ENCODE results near the gene TTN. TPM values are rescaled to one million over a fixed set of nuclear protein-coding genes. Genes with fewer than 3 reads are reported as not detected.

TTN gene
- total and polyA plus RNA-seq, 10 of the 15 experiments (the other 5 are each of a cell fraction or from before 2014, with no cell fraction given) = 0.15 to 9.0 (median 1.8) TPM

DNA sequence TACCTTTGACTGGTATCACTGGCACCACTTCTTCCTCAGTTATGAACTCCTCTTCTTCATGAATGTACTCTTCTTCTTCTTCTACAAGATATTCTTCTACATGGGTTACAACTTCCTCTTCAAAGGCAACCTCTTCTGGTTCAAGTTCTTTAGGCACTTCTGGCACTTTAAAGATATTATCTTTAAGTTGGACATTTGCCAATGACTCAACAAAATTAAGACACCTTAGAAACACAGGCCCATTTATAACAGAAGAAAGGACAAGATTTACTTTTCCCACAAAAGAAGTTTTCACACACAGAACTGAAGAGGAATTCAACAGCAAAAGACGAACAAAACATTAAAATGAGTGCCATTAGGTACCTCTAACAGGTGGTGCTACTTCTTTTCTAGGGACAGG lies 127.3 kb downstream of the TTN start:
- ChIA-PET CTCF (interaction anchor here (0.9 kb wide), 1 partner anchor 21 kb away, joined by 3 read pairs; no protein-coding TSS in a partner anchor), SMC1A (ENCODE audit: uncharacterized antibody, unreplicated experiment) (no interaction called here), POLR2A (no interaction called here), RAD21 (ENCODE audit: unreplicated experiment) (no interaction called here)
- Histone ChIP-seq H3K4me2 (ENCODE audit: control insufficient read depth, insufficient read depth) (no peak overlapping the region), H4K20me1 (ENCODE audit: control insufficient read depth, insufficient read depth) (no peaks in the 10 kb centered on the region), H3K36me3 (ENCODE audit: control insufficient read depth in 2 of 2, insufficient read depth in 2 of 2, low read length in 1 of 2) (no peaks in the 10 kb centered on the region), H3K9me3 (replicated peaks; ENCODE audit: control insufficient read depth, insufficient read depth, low read length) (no peaks in the 10 kb centered on the region), H3K4me1 (ENCODE audit: control insufficient read depth, insufficient read depth, low read length) (no peaks in the 10 kb centered on the region), H3K4me3 (no peak overlapping the region), H3K27ac (ENCODE audit: control insufficient read depth, insufficient read depth) (no peak overlapping the region), H2AFZ (ENCODE audit: control insufficient read depth, low read depth, low read length) (no peak overlapping the region), H3K9ac (ENCODE audit: control insufficient read depth, insufficient read depth, low read length) (no peak overlapping the region), H3K79me2 (ENCODE audit: control insufficient read depth, insufficient read depth, low read length) (no peaks in the 10 kb centered on the region), H3K27me3 (replicated peaks in 1 of 2; ENCODE audit: control insufficient read depth in 2 of 2, insufficient read depth in 2 of 2, low read length in 1 of 2) (no peaks in the 10 kb centered on the region)
- ATAC-seq = no peak
- DNase-seq (ENCODE audit: low read depth, low spot score) = no peak
- intact Hi-C loops (cut with micrococcal nuclease; ENCODE audit: unreplicated experiment) (no loop called here), in situ Hi-C loops (cut with MboI) (no loop called here)
- no peak for TF ChIP-seq ZNF622 (IDR thresholded peaks at IDR 0.05)
- no peak for TF ChIP-seq NFYB (IDR thresholded peaks at IDR 0.05; ENCODE audit: insufficient read depth, low read depth, low read length)
- TF ChIP-seq POLR2AphosphoS5 (IDR thresholded peaks at IDR 0.05; ENCODE audit: low read length) = no peak
- TF ChIP-seq LARP7 (IDR thresholded peaks at IDR 0.05) = no peak
- no peak for TF ChIP-seq SPI1 (IDR thresholded peaks at IDR 0.05; ENCODE audit: borderline replicate concordance, insufficient read depth, low read depth, low read length)
- TF ChIP-seq ZBTB4 (CRISPR knock-in tag; IDR thresholded peaks at IDR 0.05) = no peak
- no peak for TF ChIP-seq RUNX3 (IDR thresholded peaks at IDR 0.05; ENCODE audit: low read length)
- TF ChIP-seq KLF5 (IDR thresholded peaks at IDR 0.05; ENCODE audit: partially characterized antibody) = no peak
- TF ChIP-seq, protein P1, sequence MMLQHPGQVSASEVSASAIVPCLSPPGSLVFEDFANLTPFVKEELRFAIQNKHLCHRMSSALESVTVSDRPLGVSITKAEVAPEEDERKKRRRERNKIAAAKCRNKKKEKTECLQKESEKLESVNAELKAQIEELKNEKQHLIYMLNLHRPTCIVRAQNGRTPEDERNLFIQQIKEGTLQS (IDR thresholded peaks at IDR 0.05; ENCODE audit: borderline replicate concordance, extremely low read depth, low read depth, low read length) = no peak
- no peak for TF ChIP-seq EZH2 (IDR thresholded peaks at IDR 0.05; ENCODE audit: borderline replicate concordance, control insufficient read depth, low read depth, low read length)
- TF ChIP-seq ESRRA (IDR thresholded peaks at IDR 0.05; ENCODE audit: low read length) = no peak
- no peak for TF ChIP-seq NBN (IDR thresholded peaks at IDR 0.05)
- no peak for TF ChIP-seq RELA (IDR thresholded peaks at IDR 0.05; ENCODE audit: borderline replicate concordance, partially characterized antibody)
- TF ChIP-seq SREBF1 (IDR thresholded peaks at IDR 0.05; ENCODE audit: low read length) = no peak
- no peak for TF ChIP-seq BACH1 (IDR thresholded peaks at IDR 0.05; ENCODE audit: borderline replicate concordance)
- TF ChIP-seq GABPA (IDR thresholded peaks at IDR 0.05; ENCODE audit: low read depth) = no peak
- TF ChIP-seq ASH2L (IDR thresholded peaks at IDR 0.05; ENCODE audit: borderline replicate concordance, low read depth) = no peak
- no peak for TF ChIP-seq SP1 (IDR thresholded peaks at IDR 0.05; ENCODE audit: low read depth, low read length)
- no peak for TF ChIP-seq RAD51 (IDR thresholded peaks at IDR 0.05)
- no peak for TF ChIP-seq JUND (IDR thresholded peaks at IDR 0.05; ENCODE audit: low read depth, low read length)
- FAIRE-seq = no peak
- BruUV-seq (replicated peaks) = no TSS peak
- 0% methylated on average over 1 of the region's 1 CpG for WGBS (ENCODE audit: insufficient coverage, insufficient replicate concordance, low lambda C conversion rate, missing lambda C conversion rate)

All from GM12878 (cell line).